ENCODE data around the gene KCTD1. TPM values are rescaled to one million over a fixed set of nuclear protein-coding genes. Genes with fewer than 3 reads are reported as not detected.

KCTD1 gene
- total RNA-seq, 1 donor from 2014 or later, result 29.5 TPM

DNA sequence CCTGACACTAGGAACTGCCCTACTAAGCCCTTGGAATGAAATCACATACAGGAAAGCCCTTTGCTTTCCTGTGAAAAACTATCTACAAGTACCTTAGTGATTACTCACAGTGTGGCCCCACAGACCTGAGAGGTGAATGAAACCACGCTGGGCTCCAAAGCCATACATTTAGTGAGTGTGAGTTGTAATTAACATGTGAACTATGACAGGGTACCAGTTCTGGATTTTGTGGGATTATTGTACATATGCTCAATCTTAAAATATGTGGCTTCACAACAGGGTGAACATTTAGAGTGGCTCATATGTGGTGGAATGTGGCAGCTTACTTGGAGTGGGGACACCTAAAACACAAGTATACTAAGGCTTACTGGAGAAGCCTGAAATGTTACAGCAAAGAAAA lies 12.3 kb downstream of the KCTD1 start:
- TF ChIP-seq, protein P1, sequence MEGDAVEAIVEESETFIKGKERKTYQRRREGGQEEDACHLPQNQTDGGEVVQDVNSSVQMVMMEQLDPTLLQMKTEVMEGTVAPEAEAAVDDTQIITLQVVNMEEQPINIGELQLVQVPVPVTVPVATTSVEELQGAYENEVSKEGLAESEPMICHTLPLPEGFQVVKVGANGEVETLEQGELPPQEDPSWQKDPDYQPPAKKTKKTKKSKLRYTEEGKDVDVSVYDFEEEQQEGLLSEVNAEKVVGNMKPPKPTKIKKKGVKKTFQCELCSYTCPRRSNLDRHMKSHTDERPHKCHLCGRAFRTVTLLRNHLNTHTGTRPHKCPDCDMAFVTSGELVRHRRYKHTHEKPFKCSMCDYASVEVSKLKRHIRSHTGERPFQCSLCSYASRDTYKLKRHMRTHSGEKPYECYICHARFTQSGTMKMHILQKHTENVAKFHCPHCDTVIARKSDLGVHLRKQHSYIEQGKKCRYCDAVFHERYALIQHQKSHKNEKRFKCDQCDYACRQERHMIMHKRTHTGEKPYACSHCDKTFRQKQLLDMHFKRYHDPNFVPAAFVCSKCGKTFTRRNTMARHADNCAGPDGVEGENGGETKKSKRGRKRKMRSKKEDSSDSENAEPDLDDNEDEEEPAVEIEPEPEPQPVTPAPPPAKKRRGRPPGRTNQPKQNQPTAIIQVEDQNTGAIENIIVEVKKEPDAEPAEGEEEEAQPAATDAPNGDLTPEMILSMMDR (IDR thresholded peaks at IDR 0.05; ENCODE audit: unreplicated experiment), result no peak

DNA sequence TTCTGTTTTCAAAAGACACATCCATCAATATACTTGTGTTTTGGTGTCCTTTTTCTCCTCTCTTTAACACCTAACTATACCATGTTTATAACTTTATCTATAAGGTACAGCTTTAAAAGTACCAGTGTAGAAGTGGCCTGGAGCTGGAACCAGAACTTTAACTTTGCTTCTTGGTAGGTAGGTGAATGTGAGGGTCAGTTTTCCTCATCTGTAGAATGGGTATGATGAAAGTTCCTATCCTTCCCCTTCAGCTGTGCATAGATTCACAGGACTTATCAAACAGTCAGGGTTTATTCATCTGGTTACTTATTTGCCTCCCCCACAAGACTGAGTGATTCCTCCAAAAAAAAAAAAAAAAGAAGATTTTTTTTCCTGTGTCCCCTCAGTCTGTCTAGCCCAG lies 12.7 kb downstream of the KCTD1 start:
- Mint-ChIP-seq H3K4me1 (ENCODE audit: low read depth) (peaks cover 8% of the 10 kb centered on the region), H3K27me3 (no peaks in the 10 kb centered on the region)

More for the DNA sequence above, 12.3 kb downstream of the KCTD1 start:
- no peak for DNase-seq (ENCODE audit: low spot score, unreplicated experiment)
- Mint-ChIP-seq H3K36me3 (ENCODE audit: insufficient read depth) (no peaks in the 10 kb centered on the region), H3K27ac (no peak overlapping the region), H3K4me1 (ENCODE audit: low read depth) (peaks cover 8% of the 10 kb centered on the region), H3K27me3 (no peaks in the 10 kb centered on the region), H3K4me3 (ENCODE audit: low read depth) (no peak overlapping the region), H3K9me3 (ENCODE audit: low read depth) (no peaks in the 10 kb centered on the region)

DNA sequence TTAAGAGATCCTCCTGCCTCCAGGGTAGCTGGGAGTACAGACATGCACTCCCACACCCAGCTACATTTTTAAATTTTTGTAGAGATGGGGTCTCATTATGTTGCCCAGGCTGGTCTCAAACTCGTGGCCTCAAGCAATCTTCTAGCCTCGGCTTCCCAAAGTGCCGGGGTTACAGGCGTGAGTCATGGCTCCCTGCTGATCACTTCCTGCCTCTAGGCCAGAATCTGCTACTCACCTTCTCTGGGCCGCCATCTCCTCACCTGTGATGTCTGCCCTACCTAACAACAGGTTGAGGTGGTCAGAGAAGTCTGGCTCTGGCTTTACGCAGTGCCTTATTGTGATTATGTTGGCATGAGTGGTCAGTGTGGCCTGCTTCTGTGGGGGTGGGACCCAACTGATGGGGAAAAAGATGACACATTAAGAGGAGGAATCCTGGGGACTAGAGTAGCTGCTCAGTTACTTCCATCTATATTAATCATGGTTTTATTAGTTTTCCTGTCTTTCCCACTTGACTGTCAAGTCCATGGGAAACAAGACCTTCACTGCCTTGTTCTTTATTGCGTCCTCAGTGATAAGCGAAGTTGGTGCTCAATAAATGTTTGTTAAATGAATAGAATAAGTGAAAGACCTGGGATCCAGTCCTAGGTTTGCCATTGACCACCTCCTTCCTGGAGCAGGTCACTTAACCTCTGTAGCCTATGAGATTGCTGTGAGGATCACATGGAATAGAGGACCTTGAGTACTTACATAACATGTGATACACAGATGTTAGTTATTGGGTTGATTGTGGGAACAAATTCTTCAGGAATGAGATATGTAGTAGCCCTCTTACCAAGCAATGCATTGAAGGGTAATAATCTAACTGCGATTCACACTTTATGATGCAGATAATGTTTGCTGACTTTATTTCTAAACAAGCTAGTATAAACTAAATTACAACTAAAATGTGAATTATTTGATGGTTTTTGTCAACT lies 15.7 kb downstream of the KCTD1 start:
- H3K36me3 Mint-ChIP-seq (ENCODE audit: insufficient read depth), result no peaks in the 10 kb centered on the region
- DNase-seq (ENCODE audit: low spot score, unreplicated experiment), result no peak
- H3K4me3 Mint-ChIP-seq (ENCODE audit: low read depth), result no peak overlapping the region
- H3K27ac Mint-ChIP-seq, result no peak overlapping the region
- TF ChIP-seq, protein P1 (IDR thresholded peaks at IDR 0.05; ENCODE audit: unreplicated experiment), result no peak
- no peaks in the 10 kb centered on the region for H3K27me3 Mint-ChIP-seq
- H3K4me1 Mint-ChIP-seq (ENCODE audit: low read depth), result peaks cover 7% of the 10 kb centered on the region
- H3K9me3 Mint-ChIP-seq (ENCODE audit: low read depth), result no peaks in the 10 kb centered on the region

More for the DNA sequence above, 12.7 kb downstream of the KCTD1 start:
- Mint-ChIP-seq H3K36me3 (ENCODE audit: insufficient read depth) (no peaks in the 10 kb centered on the region), H3K27ac (no peak overlapping the region), H3K4me3 (ENCODE audit: low read depth) (no peak overlapping the region), H3K9me3 (ENCODE audit: low read depth) (no peaks in the 10 kb centered on the region)
- no peak for DNase-seq (ENCODE audit: low spot score, unreplicated experiment)
- TF ChIP-seq, protein P1 (IDR thresholded peaks at IDR 0.05; ENCODE audit: unreplicated experiment), result no peak

DNA sequence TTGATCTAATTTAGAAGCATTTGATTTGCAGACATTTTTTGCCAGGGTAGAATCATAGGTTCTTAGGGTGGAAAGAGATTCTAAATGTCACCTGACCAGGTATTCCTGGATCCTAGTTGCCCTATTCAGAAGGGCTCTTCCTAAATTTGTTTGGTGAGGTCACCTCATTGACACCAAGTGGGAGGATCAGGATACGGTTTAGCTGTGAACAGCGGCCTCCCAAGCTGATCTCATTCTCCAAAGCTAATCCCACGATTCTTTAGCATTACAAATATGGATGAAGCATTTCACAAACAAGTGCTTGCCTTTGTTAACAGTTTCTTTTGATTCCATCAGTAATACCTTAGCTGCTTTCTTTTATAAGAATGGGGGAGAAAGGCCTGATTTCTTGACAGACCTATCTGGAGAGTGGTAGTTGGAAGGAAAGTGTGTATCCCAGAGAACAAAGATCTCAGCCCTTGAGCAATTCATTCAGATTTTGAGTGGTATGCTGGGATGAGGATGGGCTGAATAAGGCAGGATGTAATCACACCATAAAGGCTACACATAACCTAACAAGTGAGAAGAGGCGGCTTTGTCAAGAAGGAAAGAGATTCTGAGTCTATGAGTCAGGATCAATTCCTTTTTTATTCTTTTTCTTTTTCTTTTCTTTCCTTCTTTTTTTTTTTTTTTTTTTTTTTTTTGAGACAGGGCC lies 16.6 kb downstream of the KCTD1 start:
- Mint-ChIP-seq H3K4me1 (ENCODE audit: low read depth) (peaks cover 12% of the 10 kb centered on the region), H3K4me3 (ENCODE audit: low read depth) (no peak overlapping the region), H3K9me3 (ENCODE audit: low read depth) (no peaks in the 10 kb centered on the region), H3K27ac (no peak overlapping the region), H3K27me3 (no peaks in the 10 kb centered on the region), H3K36me3 (ENCODE audit: insufficient read depth) (no peaks in the 10 kb centered on the region)
- TF ChIP-seq, protein P1 (IDR thresholded peaks at IDR 0.05; ENCODE audit: unreplicated experiment), result no peak
- no peak for DNase-seq (ENCODE audit: low spot score, unreplicated experiment)

DNA sequence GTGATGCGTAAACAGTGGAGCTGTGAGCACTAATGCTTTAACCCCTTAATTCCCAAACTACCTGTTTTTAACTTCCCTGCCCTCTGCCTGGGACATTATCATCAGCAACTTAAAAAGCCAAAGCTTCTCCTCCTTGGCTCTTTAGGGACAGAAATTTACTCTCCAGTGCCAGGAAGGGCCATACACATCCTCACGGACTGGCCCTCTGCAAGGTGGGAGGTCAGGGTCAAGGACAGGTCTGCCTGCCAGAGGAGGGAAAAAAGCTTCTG lies 21.5 kb downstream of the KCTD1 start:
- no peak overlapping the region for H3K27ac Mint-ChIP-seq
- H3K36me3 Mint-ChIP-seq (ENCODE audit: insufficient read depth), result no peaks in the 10 kb centered on the region
- TF ChIP-seq, protein P1 (IDR thresholded peaks at IDR 0.05; ENCODE audit: unreplicated experiment), result no peak
- H3K4me3 Mint-ChIP-seq (ENCODE audit: low read depth), result no peak overlapping the region
- no peaks in the 10 kb centered on the region for H3K9me3 Mint-ChIP-seq (ENCODE audit: low read depth)
- peaks cover 11% of the 10 kb centered on the region for H3K4me1 Mint-ChIP-seq (ENCODE audit: low read depth)
- DNase-seq (ENCODE audit: low spot score, unreplicated experiment), result no peak
- no peaks in the 10 kb centered on the region for H3K27me3 Mint-ChIP-seq

Measured in progenitor cell of endocrine pancreas (in vitro differentiated cells).